Endothelial cell (in vitro differentiated cells): ENCODE data around the gene HDGFL3. TPM values are rescaled to one million over a fixed set of nuclear protein-coding genes. Genes with fewer than 3 reads are reported as not detected.

ENCODE experiments used
- DNase-seq: peaks from one replicate; pipeline ENCODE4 v3.0.0; 2021; ENCODE audit warnings: low spot score
- H3K27ac Mint-ChIP-seq: one replicate; pipeline ENCODE4 v1.8.0; 2021; ENCODE audit warnings: mixed read lengths, inconsistent platforms; ENCODE audit not compliant: unreplicated experiment
- H3K27me3 Mint-ChIP-seq: one replicate; pipeline ENCODE4 v1.8.0; 2021; ENCODE audit warnings: mild to moderate bottlenecking, moderate library complexity, mixed read lengths, inconsistent platforms; ENCODE audit not compliant: unreplicated experiment
- H3K36me3 Mint-ChIP-seq: one replicate; pipeline ENCODE4 v1.8.0; 2021; ENCODE audit warnings: mild to moderate bottlenecking, low read depth, mixed read lengths, inconsistent platforms; ENCODE audit not compliant: unreplicated experiment
- H3K4me1 Mint-ChIP-seq: one replicate; pipeline ENCODE4 v1.8.0; 2021; ENCODE audit warnings: mild to moderate bottlenecking, mixed read lengths, inconsistent platforms; ENCODE audit not compliant: unreplicated experiment
- H3K4me3 Mint-ChIP-seq: one replicate; pipeline ENCODE4 v1.8.0; 2021; ENCODE audit warnings: mild to moderate bottlenecking, mixed read lengths, inconsistent platforms; ENCODE audit not compliant: unreplicated experiment
- H3K9me3 Mint-ChIP-seq: one replicate; pipeline ENCODE4 v1.8.0; 2021; ENCODE audit warnings: mixed read lengths, inconsistent platforms; ENCODE audit not compliant: unreplicated experiment
- total RNA-seq: library from RNA; stranded (reverse); fragmentation: NEBNext Ultra II Directional; extraction: Animal tissue kit (Norgen Biotek cat#: 25700); gene quantifications from one replicate; pipeline ENCODE4 v1.2.1, GENCODE V29; 2021; ENCODE audit not compliant: unreplicated experiment
- TF ChIP-seq, protein P1 (sequence below): fragments of 200-600 bp; sonication (generic); IDR thresholded peaks from one replicate; pipeline ENCODE4 v1.5.0; 2021; ENCODE audit warnings: antibody characterized with exemption; ENCODE audit not compliant: unreplicated experiment

Gene HDGFL3
- total RNA-seq, 1 donor from 2014 or later = 91.2 TPM

DNA sequence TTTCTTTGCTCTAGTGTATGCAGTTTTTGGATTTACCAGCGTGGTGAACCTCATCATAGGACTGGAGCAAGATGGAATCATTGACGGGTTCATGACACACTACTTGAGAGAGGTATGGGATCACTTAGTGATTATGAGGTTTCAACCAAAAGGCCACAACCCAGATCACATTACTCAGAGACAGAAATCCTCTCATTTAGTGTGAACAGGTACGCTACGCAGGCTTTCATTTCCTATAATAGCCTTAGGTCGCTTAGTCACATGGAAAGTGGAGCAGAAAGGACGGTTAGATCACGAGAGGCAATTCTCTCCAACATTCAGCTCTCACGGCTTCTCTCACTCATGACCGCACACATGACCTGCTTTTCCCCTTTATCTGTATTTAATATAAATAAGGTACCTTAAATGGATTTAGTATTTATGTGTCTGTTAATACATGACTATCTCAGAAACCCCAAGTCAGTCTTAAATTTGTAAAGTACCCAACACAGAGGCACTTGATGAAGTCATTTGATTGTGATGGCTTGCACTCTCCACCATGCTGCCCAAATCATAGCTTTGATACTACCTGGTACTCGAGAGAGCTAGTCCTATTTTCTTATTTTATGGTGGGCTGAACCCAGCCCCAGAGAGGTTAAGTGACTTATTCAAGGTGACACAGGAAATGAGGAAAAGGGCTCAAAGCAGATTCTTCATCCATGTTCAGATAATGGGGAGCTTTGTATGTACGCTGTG, 91.6 kb downstream of the HDGFL3 start:
- no peak for DNase-seq
- peaks cover 9% of the 10 kb centered on the region for H3K27me3 Mint-ChIP-seq
- H3K36me3 Mint-ChIP-seq = peaks cover 23% of the 10 kb centered on the region
- H3K27ac Mint-ChIP-seq = no peak overlapping the region
- H3K9me3 Mint-ChIP-seq = no peaks in the 10 kb centered on the region
- TF ChIP-seq, protein P1, sequence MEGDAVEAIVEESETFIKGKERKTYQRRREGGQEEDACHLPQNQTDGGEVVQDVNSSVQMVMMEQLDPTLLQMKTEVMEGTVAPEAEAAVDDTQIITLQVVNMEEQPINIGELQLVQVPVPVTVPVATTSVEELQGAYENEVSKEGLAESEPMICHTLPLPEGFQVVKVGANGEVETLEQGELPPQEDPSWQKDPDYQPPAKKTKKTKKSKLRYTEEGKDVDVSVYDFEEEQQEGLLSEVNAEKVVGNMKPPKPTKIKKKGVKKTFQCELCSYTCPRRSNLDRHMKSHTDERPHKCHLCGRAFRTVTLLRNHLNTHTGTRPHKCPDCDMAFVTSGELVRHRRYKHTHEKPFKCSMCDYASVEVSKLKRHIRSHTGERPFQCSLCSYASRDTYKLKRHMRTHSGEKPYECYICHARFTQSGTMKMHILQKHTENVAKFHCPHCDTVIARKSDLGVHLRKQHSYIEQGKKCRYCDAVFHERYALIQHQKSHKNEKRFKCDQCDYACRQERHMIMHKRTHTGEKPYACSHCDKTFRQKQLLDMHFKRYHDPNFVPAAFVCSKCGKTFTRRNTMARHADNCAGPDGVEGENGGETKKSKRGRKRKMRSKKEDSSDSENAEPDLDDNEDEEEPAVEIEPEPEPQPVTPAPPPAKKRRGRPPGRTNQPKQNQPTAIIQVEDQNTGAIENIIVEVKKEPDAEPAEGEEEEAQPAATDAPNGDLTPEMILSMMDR = no peak
- peaks cover 27% of the 10 kb centered on the region for H3K4me1 Mint-ChIP-seq
- no peak overlapping the region for H3K4me3 Mint-ChIP-seq

DNA sequence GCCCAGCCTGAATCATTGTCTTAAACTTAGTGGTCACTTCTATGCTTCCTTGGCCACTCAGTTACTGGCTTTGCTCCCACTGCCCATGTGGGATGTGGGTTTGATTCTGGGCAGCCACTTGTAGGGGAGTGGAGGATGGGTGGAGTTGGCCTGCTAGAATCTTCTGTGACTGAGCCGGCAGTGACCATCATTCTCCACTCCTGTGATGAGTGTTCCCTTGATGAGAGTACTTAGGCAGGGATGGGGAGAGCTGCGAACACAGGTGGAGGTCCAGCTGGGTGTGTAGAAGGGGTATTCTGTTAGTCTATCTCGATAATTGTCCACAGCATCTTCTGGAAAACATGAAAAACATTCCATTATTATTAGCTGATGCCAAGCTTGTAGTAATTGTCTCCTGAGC, 92.2 kb downstream of the HDGFL3 start:
- Mint-ChIP-seq H3K27me3 (peaks cover 11% of the 10 kb centered on the region), H3K9me3 (no peaks in the 10 kb centered on the region), H3K4me3 (no peak overlapping the region), H3K4me1 (peaks cover 30% of the 10 kb centered on the region), H3K36me3 (peaks cover 24% of the 10 kb centered on the region), H3K27ac (no peak overlapping the region)
- no peak for DNase-seq
- TF ChIP-seq, protein P1 = no peak

DNA sequence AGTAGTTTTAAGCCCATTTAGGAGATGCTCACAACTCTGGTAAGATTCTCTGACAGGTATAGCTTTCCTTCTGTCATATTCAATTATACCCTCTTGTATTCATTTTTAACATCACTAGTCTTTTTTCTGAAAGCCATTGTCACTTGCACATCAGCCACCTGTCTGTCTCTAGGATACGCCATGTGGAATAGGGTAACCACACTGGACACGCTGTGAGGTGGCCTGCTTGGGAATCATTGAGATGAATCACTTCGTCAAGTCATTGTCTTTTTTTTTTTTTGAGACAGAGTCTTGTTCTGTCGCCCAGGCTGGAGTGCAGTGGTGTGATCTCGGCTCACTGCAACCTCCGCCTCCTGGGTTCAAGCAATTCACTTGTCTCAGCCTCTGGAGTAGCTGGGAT, 92.8 kb downstream of the HDGFL3 start:
- peaks cover 16% of the 10 kb centered on the region for H3K27me3 Mint-ChIP-seq
- DNase-seq = no peak
- no peaks in the 10 kb centered on the region for H3K9me3 Mint-ChIP-seq
- TF ChIP-seq, protein P1 = no peak
- peak overlapping the region; percentile 14 for H3K4me3 Mint-ChIP-seq
- H3K27ac Mint-ChIP-seq = peak overlapping the region; percentile 62
- H3K4me1 Mint-ChIP-seq = peaks cover 34% of the 10 kb centered on the region
- peaks cover 27% of the 10 kb centered on the region for H3K36me3 Mint-ChIP-seq

DNA sequence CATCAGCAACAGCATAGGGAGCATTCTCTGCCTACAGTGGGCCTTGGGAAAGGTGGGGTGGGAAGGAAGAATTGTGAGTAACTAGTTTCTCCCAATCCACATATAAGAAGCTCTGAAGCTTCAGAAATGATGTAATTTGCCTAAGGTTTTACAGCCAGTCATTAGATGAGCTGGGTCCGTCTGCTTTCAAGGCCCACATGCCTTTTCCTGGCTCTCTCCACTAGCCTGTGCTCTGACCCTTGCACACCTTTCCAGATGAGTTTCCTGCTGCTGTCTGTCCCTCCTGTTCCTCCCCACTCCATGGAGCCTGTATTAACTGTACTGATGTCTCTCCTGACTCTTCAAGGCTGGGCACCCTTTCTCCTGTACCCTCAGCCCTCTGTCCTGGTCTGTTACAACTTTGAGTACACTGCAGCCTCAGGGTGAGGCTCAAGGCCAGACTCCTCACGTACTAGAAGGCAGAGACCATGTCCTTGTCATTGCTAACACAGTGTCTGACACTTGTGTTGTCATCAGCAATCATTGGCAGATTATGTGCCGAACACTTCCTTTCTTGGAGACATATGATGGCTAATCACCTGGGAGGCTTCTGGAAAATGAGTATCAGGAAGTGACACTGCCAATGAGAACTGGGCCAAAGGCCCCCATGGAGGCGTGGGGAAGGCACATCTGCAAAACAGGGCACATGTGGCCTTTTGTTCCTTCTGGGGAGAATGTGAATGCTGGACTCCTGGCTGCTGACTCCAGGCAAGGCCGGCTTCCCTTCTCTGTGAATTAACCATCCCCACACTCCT, 93.5 kb downstream of the HDGFL3 start:
- no peak for DNase-seq
- peak overlapping the region; percentile 14 for H3K4me3 Mint-ChIP-seq
- peaks cover 42% of the 10 kb centered on the region for H3K4me1 Mint-ChIP-seq
- H3K9me3 Mint-ChIP-seq = no peaks in the 10 kb centered on the region
- TF ChIP-seq, protein P1 = no peak
- H3K36me3 Mint-ChIP-seq = peaks cover 30% of the 10 kb centered on the region
- H3K27me3 Mint-ChIP-seq = peaks cover 18% of the 10 kb centered on the region
- no peak overlapping the region for H3K27ac Mint-ChIP-seq

DNA sequence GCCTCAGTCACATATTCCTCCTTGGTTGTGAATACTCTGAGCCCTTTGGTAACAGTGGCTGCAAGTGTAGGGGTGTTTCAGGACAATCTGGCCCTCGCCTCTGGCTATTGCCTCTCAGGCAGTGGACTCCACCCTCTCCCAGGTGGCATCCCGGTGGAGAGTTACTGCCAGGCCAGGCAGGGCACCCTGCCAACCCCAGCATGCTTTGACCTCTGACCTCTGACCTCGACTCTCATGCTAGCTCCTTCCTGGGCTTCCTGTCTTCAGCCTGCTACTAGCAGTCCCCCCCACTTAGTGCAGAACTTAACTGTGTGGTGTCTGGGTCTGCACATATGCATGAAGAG, 94.7 kb downstream of the HDGFL3 start:
- peak overlapping the region; percentile 84 for H3K27ac Mint-ChIP-seq
- H3K4me3 Mint-ChIP-seq = peak overlapping the region; percentile 40
- TF ChIP-seq, protein P1 = no peak
- H3K4me1 Mint-ChIP-seq = peaks cover 53% of the 10 kb centered on the region
- peaks cover 24% of the 10 kb centered on the region for H3K27me3 Mint-ChIP-seq
- no peaks in the 10 kb centered on the region for H3K9me3 Mint-ChIP-seq
- H3K36me3 Mint-ChIP-seq = peaks cover 34% of the 10 kb centered on the region
- DNase-seq = no peak
